Astrocyte (in vitro differentiated cells and primary cell): ENCODE results near the gene CEP128. TPM values are rescaled to one million over a fixed set of nuclear protein-coding genes. Genes with fewer than 3 reads are reported as not detected.

Experiments used
- DNase-seq: peaks from one replicate; pipeline ENCODE4 v3.0.0-alpha.2; 2010; ENCODE audit warnings: low read depth
- FAIRE-seq: peaks from 2 replicates; lab custom pipeline; 2011; peaks lifted over from hg19 to GRCh38; lab: Jason Lieb, UNC
- H2AFZ ChIP-seq: 2 replicates; pipeline ENCODE4 v1.6.0; 2012; ENCODE audit warnings: low read depth, low read length, inconsistent platforms
- H3K27ac ChIP-seq: 2 replicates; pipeline ENCODE4 v1.5.1; 2011; ENCODE audit warnings: low read depth, low read length, inconsistent platforms
- H3K27me3 ChIP-seq: 2 replicates; pipeline ENCODE4 v1.6.0; 2011; ENCODE audit warnings: low read length, inconsistent platforms; ENCODE audit not compliant: insufficient read depth
- H3K36me3 ChIP-seq: 2 replicates; pipeline ENCODE4 v1.5.1; 2011; ENCODE audit warnings: low read length, inconsistent platforms; ENCODE audit not compliant: insufficient read depth
- H3K4me1 ChIP-seq: 2 replicates; pipeline ENCODE4 v1.5.1; 2011; ENCODE audit warnings: low read length, inconsistent platforms; ENCODE audit not compliant: insufficient read depth
- H3K4me2 ChIP-seq: 2 replicates; pipeline ENCODE4 v1.6.0; 2012; ENCODE audit warnings: low read length, inconsistent platforms
- H3K4me3 ChIP-seq: 2 replicates; pipeline ENCODE4 v1.5.1; 2011; ENCODE audit warnings: low read depth, mild to moderate bottlenecking, low read length, inconsistent platforms; ENCODE audit not compliant: insufficient read depth
- H3K79me2 ChIP-seq: 2 replicates; pipeline ENCODE4 v1.6.0; 2012; ENCODE audit warnings: mild to moderate bottlenecking, low read length, inconsistent platforms; ENCODE audit not compliant: insufficient read depth
- H3K9ac ChIP-seq: 2 replicates; pipeline ENCODE4 v1.6.0; 2012; ENCODE audit warnings: mild to moderate bottlenecking, low read length, inconsistent platforms
- H3K9me3 ChIP-seq: 2 replicates; pipeline ENCODE4 v1.5.1; 2012; ENCODE audit warnings: low read depth, mild to moderate bottlenecking, low read length, inconsistent platforms; ENCODE audit not compliant: insufficient read depth
- H4K20me1 ChIP-seq: 2 replicates; pipeline ENCODE4 v1.6.0; 2012; ENCODE audit warnings: low read length, inconsistent platforms; ENCODE audit not compliant: insufficient read depth
- H3K27ac Mint-ChIP-seq: one replicate; pipeline ENCODE4 v1.8.0; 2021; ENCODE audit warnings: mild to moderate bottlenecking, mixed read lengths; ENCODE audit not compliant: unreplicated experiment
- H3K27me3 Mint-ChIP-seq: one replicate; pipeline ENCODE4 v1.8.0; 2021; ENCODE audit warnings: low read depth, mixed read lengths; ENCODE audit not compliant: unreplicated experiment
- H3K36me3 Mint-ChIP-seq: one replicate; pipeline ENCODE4 v1.8.0; 2021; ENCODE audit warnings: low read depth, mixed read lengths; ENCODE audit not compliant: unreplicated experiment
- H3K4me1 Mint-ChIP-seq: one replicate; pipeline ENCODE4 v1.8.0; 2021; ENCODE audit warnings: low read depth, mixed read lengths; ENCODE audit not compliant: unreplicated experiment
- H3K4me3 Mint-ChIP-seq: one replicate; pipeline ENCODE4 v1.8.0; 2021; ENCODE audit warnings: mild to moderate bottlenecking, moderate library complexity, mixed read lengths; ENCODE audit not compliant: unreplicated experiment
- H3K9me3 Mint-ChIP-seq: one replicate; pipeline ENCODE4 v1.8.0; 2021; ENCODE audit warnings: mild to moderate bottlenecking, mixed read lengths; ENCODE audit not compliant: unreplicated experiment
- EZH2 ChIP-seq: IDR thresholded peaks from 2 replicates; pipeline ENCODE4 v1.6.1; 2012; ENCODE audit warnings: mild to moderate bottlenecking, low read length, inconsistent platforms; ENCODE audit not compliant: insufficient read depth
- total RNA-seq: library from RNA; stranded (reverse); gene quantifications from 2 replicates; pipeline ENCODE4 v1.2.1, GENCODE V29; 2021
- TF ChIP-seq, protein P1 (sequence below): IDR thresholded peaks from 2 replicates; pipeline ENCODE4 v1.5.1; 2011; ENCODE audit warnings: low read depth, mild to moderate bottlenecking, inconsistent platforms, low read length, moderate library complexity; ENCODE audit not compliant: insufficient read depth

The CEP128 gene
- total RNA-seq, 1 donor from 2014 or later: 6.4 TPM

DNA sequence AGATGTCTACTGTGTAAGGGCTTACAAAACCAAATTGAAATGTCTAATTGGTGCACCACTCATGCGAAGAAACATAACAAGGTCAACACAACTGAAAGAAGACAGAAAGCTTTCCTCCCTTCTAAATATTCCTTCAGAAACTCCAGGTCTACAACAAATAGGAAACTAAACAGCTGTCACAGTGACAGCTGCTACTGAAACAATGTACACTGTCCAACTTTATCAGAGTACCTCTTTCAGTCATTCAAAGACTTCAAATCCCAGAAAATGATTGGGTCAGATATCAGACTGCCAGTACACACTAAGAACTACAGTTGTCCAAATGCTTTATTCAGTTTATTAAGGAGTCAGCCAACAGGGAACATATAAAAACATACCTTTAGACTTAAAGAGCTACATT is 35.2 kb downstream of the CEP128 start:
- H3K36me3 ChIP-seq: no peaks in the 10 kb centered on the region
- H3K4me1 ChIP-seq: no peaks in the 10 kb centered on the region
- H3K9ac ChIP-seq: no peak overlapping the region
- H3K4me3 Mint-ChIP-seq: no peak overlapping the region
- no peaks in the 10 kb centered on the region for H3K36me3 Mint-ChIP-seq
- no peak overlapping the region for H2AFZ ChIP-seq
- no peak overlapping the region for H3K4me3 ChIP-seq
- H3K9me3 ChIP-seq: no peaks in the 10 kb centered on the region
- no peak overlapping the region for H3K27ac ChIP-seq
- no peak overlapping the region for H3K4me2 ChIP-seq
- no peaks in the 10 kb centered on the region for H3K27me3 Mint-ChIP-seq
- H3K4me1 Mint-ChIP-seq: no peaks in the 10 kb centered on the region
- no peaks in the 10 kb centered on the region for H3K79me2 ChIP-seq
- FAIRE-seq (no peak), DNase-seq (no peak)
- no peak overlapping the region for H3K27ac Mint-ChIP-seq
- H3K9me3 Mint-ChIP-seq: no peaks in the 10 kb centered on the region
- H4K20me1 ChIP-seq: no peaks in the 10 kb centered on the region
- no peaks in the 10 kb centered on the region for H3K27me3 ChIP-seq
- TF ChIP-seq, protein P1, sequence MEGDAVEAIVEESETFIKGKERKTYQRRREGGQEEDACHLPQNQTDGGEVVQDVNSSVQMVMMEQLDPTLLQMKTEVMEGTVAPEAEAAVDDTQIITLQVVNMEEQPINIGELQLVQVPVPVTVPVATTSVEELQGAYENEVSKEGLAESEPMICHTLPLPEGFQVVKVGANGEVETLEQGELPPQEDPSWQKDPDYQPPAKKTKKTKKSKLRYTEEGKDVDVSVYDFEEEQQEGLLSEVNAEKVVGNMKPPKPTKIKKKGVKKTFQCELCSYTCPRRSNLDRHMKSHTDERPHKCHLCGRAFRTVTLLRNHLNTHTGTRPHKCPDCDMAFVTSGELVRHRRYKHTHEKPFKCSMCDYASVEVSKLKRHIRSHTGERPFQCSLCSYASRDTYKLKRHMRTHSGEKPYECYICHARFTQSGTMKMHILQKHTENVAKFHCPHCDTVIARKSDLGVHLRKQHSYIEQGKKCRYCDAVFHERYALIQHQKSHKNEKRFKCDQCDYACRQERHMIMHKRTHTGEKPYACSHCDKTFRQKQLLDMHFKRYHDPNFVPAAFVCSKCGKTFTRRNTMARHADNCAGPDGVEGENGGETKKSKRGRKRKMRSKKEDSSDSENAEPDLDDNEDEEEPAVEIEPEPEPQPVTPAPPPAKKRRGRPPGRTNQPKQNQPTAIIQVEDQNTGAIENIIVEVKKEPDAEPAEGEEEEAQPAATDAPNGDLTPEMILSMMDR: no peak
- no peak for TF ChIP-seq EZH2

DNA sequence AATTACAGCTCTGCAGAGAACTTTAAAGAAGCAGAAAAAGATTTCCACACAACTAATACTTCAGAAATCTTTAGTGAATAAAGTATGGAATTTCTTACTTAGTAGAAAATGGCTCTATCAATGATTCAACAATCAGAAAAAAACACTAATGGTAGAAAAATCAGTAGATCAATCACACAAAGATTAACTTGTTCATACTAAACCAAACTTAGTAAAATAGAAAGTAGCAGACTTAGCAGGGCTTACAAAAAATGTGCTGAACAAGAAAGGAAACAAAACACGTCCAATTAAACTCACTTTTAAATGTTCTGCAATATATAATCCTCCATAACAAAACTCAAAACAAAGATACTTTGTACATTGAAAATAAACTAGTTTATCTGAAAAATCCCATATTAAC is 38.9 kb downstream of the CEP128 start:
- Histone ChIP-seq H3K27me3 (no peaks in the 10 kb centered on the region), H4K20me1 (no peaks in the 10 kb centered on the region), H3K4me2 (no peak overlapping the region), H3K4me1 (no peaks in the 10 kb centered on the region), H3K79me2 (no peaks in the 10 kb centered on the region), H3K36me3 (no peaks in the 10 kb centered on the region), H3K9ac (no peak overlapping the region), H3K9me3 (no peaks in the 10 kb centered on the region), H2AFZ (no peak overlapping the region), H3K27ac (no peak overlapping the region), H3K4me3 (no peak overlapping the region)
- H3K4me1 Mint-ChIP-seq: no peaks in the 10 kb centered on the region
- H3K27ac Mint-ChIP-seq: no peak overlapping the region
- H3K27me3 Mint-ChIP-seq: no peaks in the 10 kb centered on the region
- H3K36me3 Mint-ChIP-seq: no peaks in the 10 kb centered on the region
- TF ChIP-seq, protein P1: no peak
- no peak for TF ChIP-seq EZH2
- no peaks in the 10 kb centered on the region for H3K9me3 Mint-ChIP-seq
- no peak for FAIRE-seq
- no peak overlapping the region for H3K4me3 Mint-ChIP-seq
- DNase-seq: no peak

DNA sequence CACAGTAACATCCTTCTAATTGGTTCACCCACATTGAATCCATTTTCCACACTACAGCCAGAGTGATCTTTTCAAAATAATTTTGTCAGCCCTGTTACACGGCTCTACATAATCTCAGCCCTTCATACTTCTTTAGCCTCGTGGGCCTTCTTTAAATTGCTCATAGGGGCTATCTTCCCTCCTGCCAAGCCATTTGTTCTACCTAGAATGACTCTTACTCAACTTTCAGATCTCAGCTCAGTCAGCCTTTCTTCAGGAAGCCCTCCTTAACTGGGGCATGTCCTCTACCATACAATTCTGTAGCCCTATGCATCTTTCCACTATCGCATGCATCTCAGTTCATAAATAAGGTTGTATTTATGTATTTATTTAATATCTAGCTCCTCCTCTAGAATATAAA is 39.7 kb downstream of the CEP128 start:
- Mint-ChIP-seq H3K9me3 (no peaks in the 10 kb centered on the region), H3K4me3 (no peak overlapping the region), H3K27ac (no peak overlapping the region), H3K27me3 (no peaks in the 10 kb centered on the region), H3K4me1 (no peaks in the 10 kb centered on the region), H3K36me3 (no peaks in the 10 kb centered on the region)
- Histone ChIP-seq H3K27me3 (no peaks in the 10 kb centered on the region), H2AFZ (no peak overlapping the region), H3K79me2 (no peaks in the 10 kb centered on the region), H3K9ac (no peak overlapping the region), H3K4me3 (no peak overlapping the region), H3K27ac (no peak overlapping the region), H3K9me3 (no peaks in the 10 kb centered on the region), H3K4me1 (no peaks in the 10 kb centered on the region), H3K36me3 (no peaks in the 10 kb centered on the region), H4K20me1 (no peaks in the 10 kb centered on the region), H3K4me2 (no peak overlapping the region)
- TF ChIP-seq, protein P1: no peak
- TF ChIP-seq EZH2: no peak
- DNase-seq (no peak), FAIRE-seq (no peak)
